ENCODE results near the gene B3GNT9.

Gene B3GNT9

GRCh38 chr16:67109407-67110135, 41.2 kb downstream of the B3GNT9 start, which contains the start of gene PHAF1:
TSS of gene PHAF1 (plus strand) at chr16:67109941. CDS start at chr16:67110176, 235 bp downstream.
- DNase-seq: peak; percentile 48

GRCh38 chr16:67108931-67109406, 41.8 kb downstream of the B3GNT9 start:
- DNase-seq: no peak

- no peak for DNase-seq
Observed at GRCh38 chr16:67108489-67108888, 42.3 kb downstream of the B3GNT9 start.

- DNase-seq: no peak
Observed at GRCh38 chr16:67105881-67106280, 44.9 kb downstream of the B3GNT9 start.

GRCh38 chr16:67105246-67105645, 45.6 kb downstream of the B3GNT9 start:
- DNase-seq: no peak

GRCh38 chr16:67104845-67105244, 46.0 kb downstream of the B3GNT9 start:
- DNase-seq: no peak

- no peak for DNase-seq
Observed at GRCh38 chr16:67104061-67104460, 46.7 kb downstream of the B3GNT9 start.

GRCh38 chr16:67101311-67102082, 49.3 kb downstream of the B3GNT9 start:
- no peak for DNase-seq

- DNase-seq: no peak
Observed at GRCh38 chr16:67100569-67101310, 50.1 kb downstream of the B3GNT9 start.

- no peak for DNase-seq
Observed at GRCh38 chr16:67098599-67098998, 52.2 kb downstream of the B3GNT9 start.

All from cortex of kidney (tissue), 1 donor.